Uterus (tissue), 4 donors: ENCODE results near the gene LMAN1L. TPM values are rescaled to one million over a fixed set of nuclear protein-coding genes. Genes with fewer than 3 reads are reported as not detected.

ENCODE experiments used
- DNase-seq, 2 donors: peaks; one replicate each; pipeline ENCODE4 v3.0.0-alpha.2; 2019 to 2020
- H3K27ac ChIP-seq, 2 donors: fragments of 200-600 bp; sonication (generic); 1 replicate in 1 of 2; 2 replicates in 1 of 2; pipeline ENCODE4 v1.5.1; 2016 to 2018
- H3K27me3 ChIP-seq, 2 donors: fragments of 200-600 bp; sonication (generic); one replicate each; pipeline ENCODE4 v1.5.1; 2018 to 2019; ENCODE audit warnings: control low read depth in 1 of 2
- H3K36me3 ChIP-seq, 2 donors: fragments of 200-600 bp; sonication (generic); one replicate each; pipeline ENCODE4 v1.5.1; 2019; ENCODE audit warnings: control low read depth in 1 of 2
- H3K4me1 ChIP-seq, 2 donors: fragments of 200-600 bp; sonication (generic); one replicate each; pipeline ENCODE4 v1.5.1; 2018 to 2019; ENCODE audit warnings: control low read depth in 1 of 2
- H3K4me3 ChIP-seq, 2 donors: fragments of 200-600 bp; sonication (generic); 1 replicate in 1 of 2; 2 replicates in 1 of 2; pipeline ENCODE4 v1.5.1; 2018 to 2019; ENCODE audit warnings: mild to moderate bottlenecking in 1 of 2
- H3K9me3 ChIP-seq, 2 donors: fragments of 200-600 bp; sonication (generic); one replicate each; pipeline ENCODE4 v1.5.1; 2019; ENCODE audit warnings: control low read depth in 1 of 2
- POLR2A ChIP-seq, 2 donors: fragments of 450-650 bp; IDR thresholded peaks; one replicate each; pipeline ENCODE4 v1.6.1; 2016; ENCODE audit warnings: antibody characterized with exemption in 2 of 2, mild to moderate bottlenecking in 1 of 2, moderate library complexity in 1 of 2
- intact Hi-C: fragments of 100-400 bp; cut with DNase I; formaldehyde crosslinking; loops from one replicate; pipeline ENCODE4 v1.15.1; 2023; ENCODE audit warnings: low total_unique reads
- total RNA-seq, 4 donors: library from RNA; depleted of rRNA in 3 of 4; stranded (reverse); fragments of >200 nt in 3 of 4; gene quantifications; one replicate each; pipeline versions ENCODE4 v1.1.0 to v1.2.4, GENCODE V29; 2014 to 2023
- TF ChIP-seq, protein P1 (sequence below), 4 experiments: fragments of 200-600 bp in 2 of 4; fragments of 450-650 bp in 2 of 4; sonication (generic) in 2 of 4; IDR thresholded peaks; one replicate each; pipeline ENCODE4 v1.5.1; 2016 to 2019; ENCODE audit warnings: antibody characterized with exemption in 4 of 4, mild to moderate bottlenecking in 2 of 4, moderate library complexity in 1 of 4
- donor health status: DM: yes; HTN: yes; CAD: no.

LMAN1L gene
- total RNA-seq, 4 donors from 2014 or later: 1.5 TPM; not detected in 3

DNA sequence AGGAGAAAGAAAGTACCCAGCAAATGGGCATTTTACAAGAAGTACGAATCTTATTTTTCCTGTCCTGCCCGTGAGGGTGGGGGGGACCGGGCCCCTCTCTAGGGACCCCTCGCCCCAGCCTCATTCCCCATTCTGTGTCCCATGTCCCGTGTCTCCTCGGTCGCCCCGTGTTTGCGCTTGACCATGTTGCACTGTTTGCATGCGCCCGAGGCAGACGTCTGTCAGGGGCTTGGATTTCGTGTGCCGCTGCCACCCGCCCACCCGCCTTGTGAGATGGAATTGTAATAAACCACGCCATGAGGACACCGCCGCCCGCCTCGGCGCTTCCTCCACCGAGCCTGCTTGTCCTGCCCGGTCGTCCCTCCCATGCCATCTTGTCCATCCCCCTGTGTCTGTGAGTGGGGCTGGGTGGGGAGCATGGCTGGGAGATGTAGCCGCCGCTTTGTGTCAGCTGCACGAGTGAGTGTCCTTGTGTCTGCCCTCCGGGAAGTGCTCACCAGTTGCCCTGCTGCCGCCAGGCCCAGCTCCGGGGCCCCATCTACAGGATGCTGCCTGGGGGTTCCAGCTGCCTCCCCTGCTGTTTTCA lies 9.7 kb upstream of the LMAN1L start:
- H3K27ac ChIP-seq: no peak overlapping the region
- no peak overlapping the region for H3K4me3 ChIP-seq
- no peak for DNase-seq
- no peaks in the 10 kb centered on the region for H3K36me3 ChIP-seq
- H3K9me3 ChIP-seq: no peaks in the 10 kb centered on the region
- TF ChIP-seq, protein P1, sequence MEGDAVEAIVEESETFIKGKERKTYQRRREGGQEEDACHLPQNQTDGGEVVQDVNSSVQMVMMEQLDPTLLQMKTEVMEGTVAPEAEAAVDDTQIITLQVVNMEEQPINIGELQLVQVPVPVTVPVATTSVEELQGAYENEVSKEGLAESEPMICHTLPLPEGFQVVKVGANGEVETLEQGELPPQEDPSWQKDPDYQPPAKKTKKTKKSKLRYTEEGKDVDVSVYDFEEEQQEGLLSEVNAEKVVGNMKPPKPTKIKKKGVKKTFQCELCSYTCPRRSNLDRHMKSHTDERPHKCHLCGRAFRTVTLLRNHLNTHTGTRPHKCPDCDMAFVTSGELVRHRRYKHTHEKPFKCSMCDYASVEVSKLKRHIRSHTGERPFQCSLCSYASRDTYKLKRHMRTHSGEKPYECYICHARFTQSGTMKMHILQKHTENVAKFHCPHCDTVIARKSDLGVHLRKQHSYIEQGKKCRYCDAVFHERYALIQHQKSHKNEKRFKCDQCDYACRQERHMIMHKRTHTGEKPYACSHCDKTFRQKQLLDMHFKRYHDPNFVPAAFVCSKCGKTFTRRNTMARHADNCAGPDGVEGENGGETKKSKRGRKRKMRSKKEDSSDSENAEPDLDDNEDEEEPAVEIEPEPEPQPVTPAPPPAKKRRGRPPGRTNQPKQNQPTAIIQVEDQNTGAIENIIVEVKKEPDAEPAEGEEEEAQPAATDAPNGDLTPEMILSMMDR (IDR thresholded peaks at IDR 0.05): no peak
- no peak for TF ChIP-seq POLR2A (IDR thresholded peaks at IDR 0.05)
- no peaks in the 10 kb centered on the region for H3K4me1 ChIP-seq
- no peaks in the 10 kb centered on the region for H3K27me3 ChIP-seq
- intact Hi-C loops: no loop called here

DNA sequence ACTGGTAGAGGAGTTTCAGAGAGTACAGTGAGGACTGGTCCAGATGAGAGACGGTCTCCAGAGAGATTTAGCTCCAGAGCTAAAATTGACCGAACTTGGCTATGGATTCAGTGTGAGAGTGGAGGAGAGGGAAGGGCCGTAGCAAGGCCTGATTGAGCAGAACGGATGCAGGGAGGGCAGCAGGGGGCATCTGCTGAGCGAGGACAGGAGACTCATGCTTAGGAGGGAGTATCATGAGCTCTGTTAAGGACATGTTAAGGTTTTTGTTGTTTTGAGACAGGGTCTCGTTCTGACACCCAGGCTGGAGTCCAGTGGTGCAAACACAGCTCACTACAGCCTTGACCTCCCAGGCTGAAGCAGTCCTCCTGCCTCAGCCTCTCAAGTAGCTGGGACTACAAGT lies 7.7 kb upstream of the LMAN1L start:
- intact Hi-C loops: no loop called here
- no peaks in the 10 kb centered on the region for H3K36me3 ChIP-seq
- H3K27me3 ChIP-seq: no peaks in the 10 kb centered on the region
- TF ChIP-seq, protein P1 (IDR thresholded peaks at IDR 0.05): no peak
- TF ChIP-seq POLR2A (IDR thresholded peaks at IDR 0.05): no peak
- no peak overlapping the region for H3K4me3 ChIP-seq
- no peaks in the 10 kb centered on the region for H3K9me3 ChIP-seq
- H3K27ac ChIP-seq: no peak overlapping the region
- no peak for DNase-seq
- no peaks in the 10 kb centered on the region for H3K4me1 ChIP-seq

DNA sequence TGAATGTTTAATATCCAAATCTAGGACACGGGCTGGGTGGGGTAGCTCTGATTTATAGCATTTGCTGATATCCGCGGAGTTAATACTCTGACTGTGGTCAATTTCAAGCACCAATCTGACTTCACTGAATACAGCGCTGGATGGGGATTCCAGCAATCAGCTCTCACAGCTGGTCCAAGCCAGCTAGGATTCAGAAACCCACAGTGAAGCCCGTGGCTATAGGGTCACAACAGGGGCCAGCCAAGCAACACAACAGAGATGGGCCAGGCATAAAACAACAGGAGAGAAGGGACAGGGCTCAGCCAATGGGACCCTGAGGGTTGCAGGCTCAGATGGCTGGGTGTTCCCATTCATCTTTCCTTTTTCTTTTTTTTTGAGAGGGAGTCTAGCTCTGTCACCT lies 5.4 kb upstream of the LMAN1L start:
- Histone ChIP-seq H3K36me3 (no peaks in the 10 kb centered on the region), H3K9me3 (no peaks in the 10 kb centered on the region), H3K27me3 (no peaks in the 10 kb centered on the region), H3K4me1 (no peaks in the 10 kb centered on the region), H3K4me3 (no peak overlapping the region), H3K27ac (no peak overlapping the region)
- TF ChIP-seq, protein P1 (IDR thresholded peaks at IDR 0.05): no peak
- no peak for TF ChIP-seq POLR2A (IDR thresholded peaks at IDR 0.05)
- no peak for DNase-seq
- intact Hi-C loops: no loop called here

DNA sequence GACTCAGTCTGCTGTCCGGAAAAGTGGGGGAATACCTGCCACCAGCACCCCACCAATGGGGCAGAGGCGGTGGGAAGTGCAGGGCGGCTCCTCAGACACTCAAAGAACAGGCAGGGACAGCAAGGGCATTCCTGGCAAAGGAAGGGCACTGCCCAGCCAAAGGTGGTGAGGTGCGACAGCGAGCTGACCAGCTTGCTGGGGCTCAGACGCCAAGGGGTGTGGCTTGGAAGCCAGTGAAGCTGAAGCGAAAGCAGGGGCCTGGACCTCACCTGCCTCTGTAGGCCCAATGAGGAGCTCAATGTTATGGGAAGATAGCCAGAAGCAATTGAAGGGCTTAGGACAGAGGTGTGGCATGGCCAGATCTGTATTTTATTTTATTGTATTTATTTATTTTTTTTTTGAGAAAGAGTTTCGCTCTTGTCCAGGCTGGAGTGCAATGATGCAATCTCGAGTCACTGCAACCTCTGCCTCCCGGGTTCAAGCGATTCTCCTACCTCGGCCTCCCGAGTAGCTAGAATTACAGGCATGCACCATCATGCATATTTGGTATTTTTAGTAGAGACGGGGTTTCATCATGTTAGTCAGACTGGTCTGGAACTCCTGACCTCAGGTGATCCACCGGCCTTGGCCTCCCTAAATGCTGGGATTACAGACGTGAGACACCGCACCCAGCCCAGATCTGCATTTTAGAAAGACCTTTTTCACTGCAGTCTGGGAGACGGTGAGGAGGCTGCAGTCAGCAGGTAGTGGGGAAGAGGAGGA lies 4.4 kb upstream of the LMAN1L start:
- no peak for DNase-seq
- H3K4me3 ChIP-seq: no peak overlapping the region
- no peaks in the 10 kb centered on the region for H3K9me3 ChIP-seq
- no peaks in the 10 kb centered on the region for H3K4me1 ChIP-seq
- no peaks in the 10 kb centered on the region for H3K27me3 ChIP-seq
- TF ChIP-seq, protein P1 (IDR thresholded peaks at IDR 0.05): no peak
- TF ChIP-seq POLR2A (IDR thresholded peaks at IDR 0.05): no peak
- H3K27ac ChIP-seq: no peak overlapping the region
- intact Hi-C loops: no loop called here
- H3K36me3 ChIP-seq: no peaks in the 10 kb centered on the region

DNA sequence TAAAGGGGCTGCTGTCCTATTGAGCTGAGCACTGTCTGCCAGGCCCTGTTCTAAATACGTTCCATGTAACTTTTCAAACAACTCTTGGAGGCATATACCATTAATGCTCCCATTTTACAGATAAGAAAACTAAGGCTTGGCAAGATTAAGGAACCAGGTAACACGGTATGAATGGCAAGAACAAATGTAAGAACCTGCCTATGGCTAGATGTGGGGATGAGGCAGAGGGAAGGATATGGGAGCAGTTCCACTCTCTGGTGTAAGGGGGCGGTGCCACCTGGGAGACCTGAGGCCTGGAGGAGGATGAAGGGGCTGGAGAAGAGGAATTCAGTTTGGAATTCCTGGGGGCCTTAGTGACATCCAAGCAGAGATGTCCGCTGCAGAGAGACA lies 3.8 kb upstream of the LMAN1L start:
- Histone ChIP-seq H3K4me3 (no peak overlapping the region), H3K27ac (no peak overlapping the region), H3K27me3 (no peaks in the 10 kb centered on the region), H3K36me3 (no peaks in the 10 kb centered on the region), H3K4me1 (no peaks in the 10 kb centered on the region), H3K9me3 (no peaks in the 10 kb centered on the region)
- no peak for TF ChIP-seq POLR2A (IDR thresholded peaks at IDR 0.05)
- TF ChIP-seq, protein P1 (IDR thresholded peaks at IDR 0.05): no peak
- intact Hi-C loops: no loop called here
- no peak for DNase-seq
